HEK293 (cell line): ENCODE data around the gene CDPF1.

Experiments
- CTCF ChIA-PET: fragments of 350-600 bp; formaldehyde crosslinking; extraction: SDS; loops from one replicate; lab custom pipeline; 2021; ENCODE audit warnings: antibody characterized with exemption; lab: Yijun Ruan, JAX
- POLR2A ChIA-PET: fragments of 300-600 bp; formaldehyde crosslinking; extraction: SDS; loops from one replicate; lab custom pipeline; 2020; ENCODE audit warnings: antibody characterized with exemption, inconsistent platforms; lab: Yijun Ruan, JAX
- H3K27ac ChIP-seq: fragments of 200-500 bp; sonication (Bioruptor generic); 2 replicates; pipeline ENCODE4 v1.5.1; 2014; ENCODE audit warnings: low read depth, low read length, control low read depth, inconsistent platforms; ENCODE audit errors: extremely low read depth
- H3K36me3 ChIP-seq, 2 experiments: fragments of 200-500 bp in 1 of 2; sonication (Bioruptor generic) in 1 of 2; 1 replicate in 1 of 2; 2 replicates in 1 of 2; pipeline ENCODE4 v1.5.1; 2014 to 2017; ENCODE audit warnings: inconsistent platforms in 2 of 2, low read length in 2 of 2; ENCODE audit not compliant: control insufficient read depth in 2 of 2, insufficient read depth in 1 of 2
- H3K4me1 ChIP-seq: fragments of 200-500 bp; sonication (Bioruptor generic); 2 replicates; pipeline ENCODE4 v1.5.1; 2014; ENCODE audit warnings: mild to moderate bottlenecking, low read length, inconsistent platforms; ENCODE audit not compliant: control insufficient read depth, insufficient read depth
- H3K4me3 ChIP-seq: 2 replicates; pipeline ENCODE4 v1.5.1; 2011; ENCODE audit warnings: low read depth, mild to moderate bottlenecking, control low read depth, low read length, moderate library complexity
- H3K9me3 ChIP-seq: fragments of 200-500 bp; sonication (Bioruptor generic); 2 replicates; pipeline ENCODE4 v1.5.1; 2014; ENCODE audit warnings: low read depth, low read length, inconsistent platforms; ENCODE audit not compliant: control insufficient read depth, insufficient read depth
- EGR2 ChIP-seq: fragments of 450-650 bp; formaldehyde crosslinking; IDR thresholded peaks from 2 replicates; pipeline ENCODE4 v1.5.1; 2016; ENCODE audit warnings: low read depth, missing biosample characterization, missing genetic modification characterization
- FEZF1 ChIP-seq: fragments of 450-650 bp; formaldehyde crosslinking; IDR thresholded peaks from 2 replicates; pipeline ENCODE4 v1.5.1; 2016; ENCODE audit warnings: missing biosample characterization, missing genetic modification characterization
- GLI4 ChIP-seq: fragments of 450-650 bp; formaldehyde crosslinking; IDR thresholded peaks from 2 replicates; pipeline ENCODE4 v1.5.1; 2016; ENCODE audit warnings: missing biosample characterization, missing genetic modification characterization
- IKZF3 ChIP-seq: fragments of 450-650 bp; IDR thresholded peaks from 2 replicates; pipeline ENCODE4 v1.5.0; 2018; ENCODE audit warnings: missing biosample characterization, mild to moderate bottlenecking, missing genetic modification characterization, moderate library complexity
- KLF10 ChIP-seq: fragments of 450-650 bp; IDR thresholded peaks from 2 replicates; pipeline ENCODE4 v1.5.1; 2018; ENCODE audit warnings: missing biosample characterization, mild to moderate bottlenecking, missing genetic modification characterization
- TRIM28 ChIP-seq: IDR thresholded peaks from 2 replicates; pipeline ENCODE4 v1.6.1; 2011; ENCODE audit warnings: low read length, control low read depth, borderline replicate concordance
- YY2 ChIP-seq: fragments of 450-650 bp; formaldehyde crosslinking; IDR thresholded peaks from 2 replicates; pipeline ENCODE4 v1.5.1; 2016; ENCODE audit warnings: missing biosample characterization, missing genetic modification characterization
- ZFP3 ChIP-seq: fragments of 450-650 bp; formaldehyde crosslinking; IDR thresholded peaks from 2 replicates; pipeline ENCODE4 v1.5.1; 2016; ENCODE audit warnings: low read depth, missing biosample characterization, missing genetic modification characterization
- ZFP41 ChIP-seq: fragments of 450-650 bp; formaldehyde crosslinking; IDR thresholded peaks from 2 replicates; pipeline ENCODE4 v1.5.1; 2016; ENCODE audit warnings: missing biosample characterization, missing genetic modification characterization, borderline replicate concordance
- ZNF155 ChIP-seq: fragments of 450-650 bp; formaldehyde crosslinking; IDR thresholded peaks from 2 replicates; pipeline ENCODE4 v1.5.1; 2016; ENCODE audit warnings: missing biosample characterization, missing genetic modification characterization
- ZNF157 ChIP-seq: fragments of 450-650 bp; formaldehyde crosslinking; IDR thresholded peaks from 2 replicates; pipeline ENCODE4 v1.5.1; 2016; ENCODE audit warnings: missing biosample characterization, missing genetic modification characterization
- ZNF211 ChIP-seq: fragments of 450-650 bp; formaldehyde crosslinking; IDR thresholded peaks from 2 replicates; pipeline ENCODE4 v1.5.1; 2016; ENCODE audit warnings: low read depth, missing biosample characterization, missing genetic modification characterization
- ZNF221 ChIP-seq: fragments of 450-650 bp; formaldehyde crosslinking; IDR thresholded peaks from 2 replicates; pipeline ENCODE4 v1.5.1; 2017; ENCODE audit warnings: missing biosample characterization, missing genetic modification characterization, borderline replicate concordance
- ZNF292 ChIP-seq: fragments of 450-650 bp; formaldehyde crosslinking; IDR thresholded peaks from 2 replicates; pipeline ENCODE4 v1.5.1; 2016; ENCODE audit warnings: low read depth, missing biosample characterization, missing genetic modification characterization, borderline replicate concordance
- ZNF341 ChIP-seq: fragments of 450-650 bp; formaldehyde crosslinking; IDR thresholded peaks from 2 replicates; pipeline ENCODE4; 2016; ENCODE audit warnings: low read depth, missing biosample characterization, missing genetic modification characterization
- ZNF391 ChIP-seq: fragments of 450-650 bp; formaldehyde crosslinking; IDR thresholded peaks from 2 replicates; pipeline ENCODE4 v1.5.1; 2016; ENCODE audit warnings: low read depth, missing biosample characterization, missing genetic modification characterization, borderline replicate concordance
- ZNF544 ChIP-seq: fragments of 450-650 bp; formaldehyde crosslinking; IDR thresholded peaks from 2 replicates; pipeline ENCODE4 v1.5.0; 2017; ENCODE audit warnings: missing biosample characterization, missing genetic modification characterization
- ZNF571 ChIP-seq: fragments of 450-650 bp; formaldehyde crosslinking; IDR thresholded peaks from 2 replicates; pipeline ENCODE4 v1.5.0; 2017; ENCODE audit warnings: missing biosample characterization, missing genetic modification characterization
- ZNF621 ChIP-seq: fragments of 450-650 bp; formaldehyde crosslinking; IDR thresholded peaks from 2 replicates; pipeline ENCODE4 v1.5.1; 2017; ENCODE audit warnings: missing biosample characterization, missing genetic modification characterization
- ZNF654 ChIP-seq: fragments of 450-650 bp; formaldehyde crosslinking; IDR thresholded peaks from 2 replicates; pipeline ENCODE4 v1.5.1; 2016; ENCODE audit warnings: low read depth, missing biosample characterization, missing genetic modification characterization
- ZNF658 ChIP-seq: fragments of 450-650 bp; formaldehyde crosslinking; IDR thresholded peaks from 2 replicates; pipeline ENCODE4; 2016; ENCODE audit warnings: missing biosample characterization, missing genetic modification characterization
- ZNF776 ChIP-seq: fragments of 450-650 bp; formaldehyde crosslinking; IDR thresholded peaks from 2 replicates; pipeline ENCODE4 v1.5.0; 2017; ENCODE audit warnings: missing biosample characterization, missing genetic modification characterization, borderline replicate concordance
- ZSCAN30 ChIP-seq: fragments of 450-650 bp; IDR thresholded peaks from 2 replicates; pipeline ENCODE4 v1.5.1; 2018; ENCODE audit warnings: missing biosample characterization, mild to moderate bottlenecking, missing genetic modification characterization, moderate library complexity
- TF ChIP-seq, protein P1 (sequence below): fragments of 450-650 bp; formaldehyde crosslinking; optimal IDR thresholded peaks from 2 replicates; pipeline ENCODE3; 2016; ENCODE audit warnings: missing biosample characterization, mild to moderate bottlenecking, missing genetic modification characterization
- TF ChIP-seq, protein P2 (sequence below): fragments of 450-650 bp; formaldehyde crosslinking; IDR thresholded peaks from 2 replicates; pipeline ENCODE4 v1.5.1; 2017; ENCODE audit warnings: missing biosample characterization, missing genetic modification characterization
- TF ChIP-seq, protein P3 (sequence below): fragments of 450-650 bp; formaldehyde crosslinking; IDR thresholded peaks from 2 replicates; pipeline ENCODE4 v1.5.1; 2016; ENCODE audit warnings: missing biosample characterization, missing genetic modification characterization

The CDPF1 gene

DNA sequence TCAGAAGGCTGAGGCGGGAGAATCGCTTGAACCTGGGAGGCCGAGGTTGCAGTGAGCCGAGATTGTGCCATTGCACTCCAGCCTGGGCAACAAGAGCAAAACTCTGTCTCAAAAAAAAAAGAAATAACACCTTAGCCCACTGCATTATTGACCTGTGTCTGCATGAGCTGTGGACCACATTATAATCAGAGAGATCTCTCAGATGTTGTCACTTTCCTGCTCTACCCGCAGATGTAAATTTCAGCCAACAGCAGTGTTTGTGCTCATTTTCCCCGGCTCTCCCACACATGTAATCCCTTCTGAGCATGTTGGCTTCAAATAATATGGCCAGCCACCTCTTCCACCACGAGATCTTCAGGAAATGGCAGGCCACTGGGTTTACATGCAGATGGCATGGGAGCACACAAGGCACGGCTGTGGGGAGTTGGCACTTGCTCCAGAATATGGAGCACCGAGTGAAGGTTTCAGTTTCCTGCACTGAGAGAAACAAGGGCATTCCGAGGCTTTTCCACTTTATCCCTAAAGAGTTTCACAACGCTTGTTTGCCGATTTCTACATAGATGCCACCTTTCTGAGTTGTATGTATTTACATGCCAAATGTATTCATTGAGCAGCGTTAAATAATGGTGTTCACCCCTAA, 19.7 kb downstream of the CDPF1 start:
- Histone ChIP-seq H3K27ac (no peak overlapping the region), H3K36me3 (peaks cover 3 to 14% of the 10 kb centered on the region in 2 experiments; a peak in 2 of 3 replicates), H3K4me3 (no peak overlapping the region), H3K9me3 (no peaks in the 10 kb centered on the region), H3K4me1 (peaks cover 5% of the 10 kb centered on the region; the same call in 1 of the 2 replicates)
- CTCF ChIA-PET, result interaction anchor here (0.6 kb wide), 1 partner anchor 14 kb away, joined by 4 read pairs; no protein-coding TSS in a partner anchor
- POLR2A ChIA-PET, result no interaction called here
- TF ChIP-seq ZNF571 (tag by site-specific recombination) (no peak), IKZF3 (tag by site-specific recombination) (no peak), ZNF155 (tag by site-specific recombination) (no peak), ZSCAN30 (tag by site-specific recombination) (no peak), ZNF211 (tag by site-specific recombination) (no peak), ZNF292 (tag by site-specific recombination) (no peak), ZNF544 (tag by site-specific recombination) (no peak), ZNF391 (tag by site-specific recombination) (no peak), ZFP3 (tag by site-specific recombination) (no peak), YY2 (tag by site-specific recombination) (no peak), ZNF654 (tag by site-specific recombination) (no peak), ZNF776 (tag by site-specific recombination) (no peak)
- TF ChIP-seq, protein P1, sequence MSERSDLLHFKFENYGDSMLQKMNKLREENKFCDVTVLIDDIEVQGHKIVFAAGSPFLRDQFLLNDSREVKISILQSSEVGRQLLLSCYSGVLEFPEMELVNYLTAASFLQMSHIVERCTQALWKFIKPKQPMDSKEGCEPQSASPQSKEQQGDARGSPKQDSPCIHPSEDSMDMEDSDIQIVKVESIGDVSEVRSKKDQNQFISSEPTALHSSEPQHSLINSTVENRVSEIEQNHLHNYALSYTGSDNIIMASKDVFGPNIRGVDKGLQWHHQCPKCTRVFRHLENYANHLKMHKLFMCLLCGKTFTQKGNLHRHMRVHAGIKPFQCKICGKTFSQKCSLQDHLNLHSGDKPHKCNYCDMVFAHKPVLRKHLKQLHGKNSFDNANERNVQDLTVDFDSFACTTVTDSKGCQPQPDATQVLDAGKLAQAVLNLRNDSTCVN (tag by site-specific recombination), result no peak
- TF ChIP-seq, protein P2, sequence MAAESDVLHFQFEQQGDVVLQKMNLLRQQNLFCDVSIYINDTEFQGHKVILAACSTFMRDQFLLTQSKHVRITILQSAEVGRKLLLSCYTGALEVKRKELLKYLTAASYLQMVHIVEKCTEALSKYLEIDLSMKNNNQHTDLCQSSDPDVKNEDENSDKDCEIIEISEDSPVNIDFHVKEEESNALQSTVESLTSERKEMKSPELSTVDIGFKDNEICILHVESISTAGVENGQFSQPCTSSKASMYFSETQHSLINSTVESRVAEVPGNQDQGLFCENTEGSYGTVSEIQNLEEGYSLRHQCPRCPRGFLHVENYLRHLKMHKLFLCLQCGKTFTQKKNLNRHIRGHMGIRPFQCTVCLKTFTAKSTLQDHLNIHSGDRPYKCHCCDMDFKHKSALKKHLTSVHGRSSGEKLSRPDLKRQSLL (tag by site-specific recombination), result no peak
- TF ChIP-seq, protein P3, sequence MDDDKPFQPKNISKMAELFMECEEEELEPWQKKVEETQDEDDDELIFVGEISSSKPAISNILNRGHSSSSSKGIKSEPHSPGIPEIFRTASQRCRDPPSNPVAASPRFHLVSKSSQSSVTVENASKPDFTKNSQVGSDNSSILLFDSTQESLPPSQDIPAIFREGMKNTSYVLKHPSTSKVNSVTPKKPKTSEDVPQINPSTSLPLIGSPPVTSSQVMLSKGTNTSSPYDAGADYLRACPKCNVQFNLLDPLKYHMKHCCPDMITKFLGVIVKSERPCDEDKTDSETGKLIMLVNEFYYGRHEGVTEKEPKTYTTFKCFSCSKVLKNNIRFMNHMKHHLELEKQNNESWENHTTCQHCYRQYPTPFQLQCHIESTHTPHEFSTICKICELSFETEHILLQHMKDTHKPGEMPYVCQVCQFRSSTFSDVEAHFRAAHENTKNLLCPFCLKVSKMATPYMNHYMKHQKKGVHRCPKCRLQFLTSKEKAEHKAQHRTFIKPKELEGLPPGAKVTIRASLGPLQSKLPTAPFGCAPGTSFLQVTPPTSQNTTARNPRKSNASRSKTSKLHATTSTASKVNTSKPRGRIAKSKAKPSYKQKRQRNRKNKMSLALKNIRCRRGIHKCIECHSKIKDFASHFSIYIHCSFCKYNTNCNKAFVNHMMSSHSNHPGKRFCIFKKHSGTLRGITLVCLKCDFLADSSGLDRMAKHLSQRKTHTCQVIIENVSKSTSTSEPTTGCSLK (tag by site-specific recombination), result no peak

DNA sequence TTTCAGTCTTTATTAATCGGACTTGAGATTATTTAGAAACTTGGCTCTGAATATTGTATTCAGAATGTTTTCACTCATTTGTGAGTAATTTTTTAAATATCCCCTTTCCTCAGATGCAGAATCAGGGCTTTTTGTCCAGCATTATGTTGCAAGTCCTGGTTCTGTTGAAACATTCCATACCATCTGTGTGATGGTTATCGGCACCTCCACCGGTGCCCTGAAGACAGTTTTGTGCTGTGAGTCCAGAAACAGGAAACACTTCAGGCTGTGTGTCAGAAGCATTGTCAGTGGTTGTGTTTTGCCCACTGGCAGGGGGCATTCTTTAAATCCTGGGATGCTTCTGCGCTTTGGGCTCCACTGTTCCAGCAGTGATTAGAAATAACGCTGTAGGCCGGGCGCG, 20.4 kb downstream of the CDPF1 start:
- Histone ChIP-seq H3K36me3 (peaks cover 3 to 16% of the 10 kb centered on the region in 2 experiments; a peak in 2 of 3 replicates), H3K4me1 (peaks cover 5% of the 10 kb centered on the region; the same call in 1 of the 2 replicates), H3K4me3 (no peak overlapping the region), H3K9me3 (no peaks in the 10 kb centered on the region), H3K27ac (no peak overlapping the region)
- ChIA-PET CTCF (interaction anchor here (0.6 to 0.7 kb wide), 2 partner anchors 15 to 452 kb away, joined by 3 to 4 read pairs; no protein-coding TSS in a partner anchor), POLR2A (no interaction called here)
- TF ChIP-seq ZNF391 (tag by site-specific recombination) (no peak), ZNF157 (no peak)

DNA sequence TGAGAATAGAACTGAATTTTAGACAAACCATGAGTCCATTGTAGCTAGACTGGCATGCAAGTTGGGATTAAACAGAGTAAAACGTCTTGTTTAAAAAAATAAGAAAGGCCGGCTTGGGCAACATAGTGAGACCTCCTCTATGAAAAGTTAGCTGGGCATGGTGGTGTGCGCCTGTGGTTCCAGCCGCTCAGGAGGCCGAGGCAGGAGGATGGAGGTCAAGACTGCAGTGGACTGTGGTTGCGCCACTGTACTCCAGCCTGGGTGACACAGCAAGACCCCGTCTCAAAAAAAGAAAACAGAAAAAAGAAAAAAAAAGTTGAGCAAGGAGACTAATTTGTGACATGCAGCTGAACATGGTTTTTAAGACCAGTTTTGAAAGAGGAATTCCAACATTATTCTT, 23.5 kb downstream of the CDPF1 start:
- POLR2A ChIA-PET, result interaction anchor here (0.6 kb wide), 1 partner anchor 51 kb away, joined by 7 read pairs; no protein-coding TSS in a partner anchor
- no peak for TF ChIP-seq ZNF292 (tag by site-specific recombination)
- TF ChIP-seq ZNF341 (tag by site-specific recombination), result no peak
- TF ChIP-seq ZNF621 (tag by site-specific recombination), result no peak
- no peak for TF ChIP-seq KLF10 (tag by site-specific recombination)
- TF ChIP-seq EGR2 (tag by site-specific recombination), result no peak
- no peak for TF ChIP-seq GLI4 (tag by site-specific recombination)
- no peak for TF ChIP-seq ZFP41 (tag by site-specific recombination)
- no peak for TF ChIP-seq FEZF1
- no peak for TF ChIP-seq ZNF658 (tag by site-specific recombination)
- TF ChIP-seq TRIM28, result no peak
- TF ChIP-seq ZNF221 (tag by site-specific recombination), result no peak

More for the DNA sequence above, 23.5 kb downstream of the CDPF1 start:
- H3K4me1 ChIP-seq, result no peaks in the 10 kb centered on the region
- H3K9me3 ChIP-seq, result no peaks in the 10 kb centered on the region
- peaks cover 4 to 10% of the 10 kb centered on the region in 2 experiments; a peak in 2 of 3 replicates for H3K36me3 ChIP-seq
- no peak overlapping the region for H3K4me3 ChIP-seq
- H3K27ac ChIP-seq, result no peak overlapping the region
- CTCF ChIA-PET, result interaction anchor here (0.6 to 0.9 kb wide), 2 partner anchors 220 to 619 kb away, joined by 3 read pairs; no protein-coding TSS in a partner anchor
